Lower leg skin (tissue), 4 donors: Measurements from ENCODE around the gene COL2A1. TPM values are rescaled to one million over a fixed set of nuclear protein-coding genes. Genes with fewer than 3 reads are reported as not detected.

ENCODE experiments used
- DNase-seq, 2 donors: peaks; one replicate each; pipeline ENCODE4 v3.0.0-alpha.2; 2019; ENCODE audit warnings: low spot score in 2 of 2
- H3K4me3 ChIP-seq: fragments of 200-600 bp; sonication (generic); 2 replicates; pipeline ENCODE4 v1.5.1; 2017; ENCODE audit warnings: mild to moderate bottlenecking, low read depth; ENCODE audit not compliant: poor library complexity, severe bottlenecking
- CTCF ChIP-seq, 3 donors: fragments of 450-650 bp; IDR thresholded peaks; one replicate each; pipeline ENCODE4 v1.5.1; 2016; ENCODE audit warnings: antibody characterized with exemption in 3 of 3, mild to moderate bottlenecking in 3 of 3, moderate library complexity in 2 of 3
- POLR2A ChIP-seq, 2 donors: fragments of 450-650 bp; IDR thresholded peaks; one replicate each; pipeline ENCODE4 v1.6.1; 2016 to 2017; ENCODE audit warnings: antibody characterized with exemption in 2 of 2, mild to moderate bottlenecking in 1 of 2, moderate library complexity in 1 of 2
- WGBS, 2 donors: methylation state at CpG; one replicate each; pipeline ENCODE4 v1.1.5; 2018; 5-methylcytosine and 5-hydroxymethylcytosine counted together
- intact Hi-C: fragments of 100-400 bp; cut with DNase I; formaldehyde crosslinking; loops from one replicate; pipeline ENCODE4 v1.15.0; 2023; ENCODE audit warnings: low total_unique reads
- total RNA-seq, 4 donors: library from RNA; depleted of rRNA; stranded (reverse); fragments of >200 nt; gene quantifications; one replicate each; pipeline ENCODE4 v1.1.0, GENCODE V29; 2016

The COL2A1 gene
- total RNA-seq, 4 donors from 2014 or later, result 0.07 to 0.26 TPM; not detected in 2

GRCh38 chr12:47990351-47991105 is 13.7 kb downstream of the COL2A1 start:
- TF ChIP-seq POLR2A (IDR thresholded peaks at IDR 0.05) (no peak), CTCF (IDR thresholded peaks at IDR 0.05) (no peak)
- intact Hi-C loops, result no loop called here
- DNase-seq, result peak in 1 of 2 donors; percentile 15
- 77 to 92% methylated on average over 7 of the region's 7 CpGs for WGBS, 2 donors
- H3K4me3 ChIP-seq, result no peak overlapping the region

- TF ChIP-seq CTCF (IDR thresholded peaks at IDR 0.05) (no peak), POLR2A (IDR thresholded peaks at IDR 0.05) (no peak)
- peak in 1 of 2 donors; percentile 18 for DNase-seq
- H3K4me3 ChIP-seq, result no peak overlapping the region
- 88 to 98% methylated on average over 12 of the region's 12 CpGs for WGBS, 2 donors
- intact Hi-C loops, result no loop called here
Measured at GRCh38 chr12:47989666-47990065, 14.6 kb downstream of the COL2A1 start.

- no peak overlapping the region for H3K4me3 ChIP-seq
- no peak for TF ChIP-seq CTCF (IDR thresholded peaks at IDR 0.05)
- no peak for TF ChIP-seq POLR2A (IDR thresholded peaks at IDR 0.05)
- 88 to 92% methylated on average over 8 of the region's 8 CpGs for WGBS, 2 donors
- peak in 1 of 2 donors; percentile 72 for DNase-seq
- intact Hi-C loops, result no loop called here
Measured at GRCh38 chr12:47989023-47989417, 15.3 kb downstream of the COL2A1 start.

GRCh38 chr12:47988073-47989022 is 15.9 kb downstream of the COL2A1 start:
- TF ChIP-seq CTCF (IDR thresholded peaks at IDR 0.05), result no peak
- no peak for TF ChIP-seq POLR2A (IDR thresholded peaks at IDR 0.05)
- intact Hi-C loops, result no loop called here
- H3K4me3 ChIP-seq, result no peak overlapping the region
- DNase-seq, result no peak
- WGBS, 2 donors, result 63 to 68% methylated on average over 15 of the region's 15 CpGs

GRCh38 chr12:47987411-47988072 is 16.7 kb downstream of the COL2A1 start:
- DNase-seq, result no peak
- H3K4me3 ChIP-seq, result no peak overlapping the region
- intact Hi-C loops, result no loop called here
- TF ChIP-seq POLR2A (IDR thresholded peaks at IDR 0.05) (no peak), CTCF (IDR thresholded peaks at IDR 0.05) (no peak)
- 76 to 80% methylated on average over 14 of the region's 14 CpGs for WGBS, 2 donors
